ENCODE measurements around the gene NAPA. TPM values are rescaled to one million over a fixed set of nuclear protein-coding genes. Genes with fewer than 3 reads are reported as not detected.

The NAPA gene
- total RNA-seq, 4 donors from 2014 or later: 95.9 to 134 (median 112) TPM

DNA sequence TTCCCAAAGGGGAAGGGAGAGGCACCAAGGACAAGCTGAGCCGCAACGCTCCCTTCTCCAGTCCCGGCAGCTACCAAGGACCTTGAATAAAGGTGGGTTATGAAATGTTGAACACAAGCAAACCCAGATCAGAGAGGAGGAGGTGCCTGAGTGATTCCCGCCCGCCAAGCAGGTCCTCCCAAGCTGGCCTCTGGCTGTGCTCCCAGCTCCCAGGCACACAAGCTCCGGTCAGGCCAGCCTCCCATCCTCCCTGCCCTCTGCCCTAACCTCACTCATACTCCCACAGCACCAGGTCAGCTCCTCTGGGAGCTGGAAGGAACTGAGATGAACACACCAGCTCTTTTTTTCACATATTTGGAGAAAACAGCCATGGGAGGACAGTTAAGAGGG, 3.7 kb downstream of the NAPA start:
- no peak for TF ChIP-seq CTCF (IDR thresholded peaks at IDR 0.05)
- TF ChIP-seq POLR2A (IDR thresholded peaks at IDR 0.05): no peak
- no peak for TF ChIP-seq POLR2AphosphoS5 (IDR thresholded peaks at IDR 0.05)
- TF ChIP-seq EP300 (IDR thresholded peaks at IDR 0.05): no peak
- H3K27ac ChIP-seq: peak overlapping the region in 3 of 4 donors; percentile 80 to 99 (median 98)

DNA sequence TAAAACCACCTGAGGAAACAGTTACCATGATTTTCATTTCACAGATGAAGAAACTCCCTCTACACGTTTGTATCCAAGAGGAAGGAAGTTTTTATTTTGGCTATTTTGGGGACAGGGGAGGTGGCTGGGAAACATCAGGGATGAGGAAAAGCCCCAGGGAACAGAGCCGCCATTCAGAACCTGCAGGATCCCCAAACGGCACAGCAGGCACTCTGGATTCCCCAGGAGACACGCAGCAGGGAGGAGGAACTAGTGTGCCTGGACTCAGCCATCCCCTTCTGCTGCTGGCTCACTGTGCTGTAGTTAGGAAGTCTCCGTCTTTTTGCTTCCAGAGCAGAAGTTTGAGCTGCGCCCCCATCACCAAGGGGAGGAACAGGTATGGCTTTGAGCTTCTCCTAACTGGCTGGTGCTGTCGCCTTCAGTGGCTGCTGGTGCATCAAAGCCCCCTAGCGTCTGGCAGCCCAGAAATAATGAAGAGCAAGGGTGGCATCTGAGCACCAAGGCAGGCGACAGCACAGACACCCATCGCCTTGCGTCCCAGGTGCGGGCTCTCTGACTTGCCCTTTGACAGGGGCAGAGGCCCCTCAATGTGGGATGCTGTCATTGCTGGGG, 4.2 kb downstream of the NAPA start:
- peaks cover 7 to 85% (median 63%) of the 10 kb centered on the region in 3 donors for H3K4me1 ChIP-seq
- no peaks in the 10 kb centered on the region for H3K9me3 ChIP-seq
- H3K36me3 ChIP-seq: peaks cover 0 to 11% of the 10 kb centered on the region in 2 donors
- no peak for ATAC-seq
- WGBS, 2 donors (ENCODE audit: low coverage in 1 of 2): 27 to 34% methylated on average over 3 to 6 of the region's 12 CpGs
- no peaks in the 10 kb centered on the region for H3K27me3 ChIP-seq
- peak overlapping the region; percentile 7 to 99 (median 89) for H3K27ac ChIP-seq
- H3K4me3 ChIP-seq: peak overlapping the region in 1 of 2 donors; percentile 22
- TF ChIP-seq EP300 (IDR thresholded peaks at IDR 0.05): no peak
- no peak for TF ChIP-seq CTCF (IDR thresholded peaks at IDR 0.05)
- TF ChIP-seq POLR2A (IDR thresholded peaks at IDR 0.05): no peak
- no peak for TF ChIP-seq POLR2AphosphoS5 (IDR thresholded peaks at IDR 0.05)

More for the DNA sequence above, 3.7 kb downstream of the NAPA start:
- peaks cover 0 to 7% of the 10 kb centered on the region in 2 donors for H3K36me3 ChIP-seq
- H3K4me1 ChIP-seq: peaks cover 7 to 88% (median 63%) of the 10 kb centered on the region in 3 donors
- H3K27me3 ChIP-seq: no peaks in the 10 kb centered on the region
- WGBS, 2 donors (ENCODE audit: low coverage in 1 of 2): 46% methylated on average over 3 of the region's 6 CpGs; no CpG with 5 or more reads in 1 of the 2 donors
- no peaks in the 10 kb centered on the region for H3K9me3 ChIP-seq
- H3K4me3 ChIP-seq: peak overlapping the region in 1 of 2 donors; percentile 22
- no peak for ATAC-seq

GRCh38 chr19:47509973-47510372, 4.9 kb downstream of the NAPA start:
- no CpG with 5 or more reads among the region's 8 CpGs for WGBS, 2 donors (ENCODE audit: low coverage in 1 of 2)
- TF ChIP-seq POLR2A (IDR thresholded peaks at IDR 0.05) (no peak), POLR2AphosphoS5 (IDR thresholded peaks at IDR 0.05) (peak; percentile 63)
- Histone ChIP-seq H3K4me3 (no peak overlapping the region), H3K27ac (peak overlapping the region; percentile 7 to 99 (median 89)), H3K9me3 (no peaks in the 10 kb centered on the region), H3K36me3 (peaks cover 0 to 17% of the 10 kb centered on the region in 2 donors), H3K4me1 (peaks cover 7 to 84% (median 63%) of the 10 kb centered on the region in 3 donors), H3K27me3 (no peaks in the 10 kb centered on the region)
- ATAC-seq: no peak

DNA sequence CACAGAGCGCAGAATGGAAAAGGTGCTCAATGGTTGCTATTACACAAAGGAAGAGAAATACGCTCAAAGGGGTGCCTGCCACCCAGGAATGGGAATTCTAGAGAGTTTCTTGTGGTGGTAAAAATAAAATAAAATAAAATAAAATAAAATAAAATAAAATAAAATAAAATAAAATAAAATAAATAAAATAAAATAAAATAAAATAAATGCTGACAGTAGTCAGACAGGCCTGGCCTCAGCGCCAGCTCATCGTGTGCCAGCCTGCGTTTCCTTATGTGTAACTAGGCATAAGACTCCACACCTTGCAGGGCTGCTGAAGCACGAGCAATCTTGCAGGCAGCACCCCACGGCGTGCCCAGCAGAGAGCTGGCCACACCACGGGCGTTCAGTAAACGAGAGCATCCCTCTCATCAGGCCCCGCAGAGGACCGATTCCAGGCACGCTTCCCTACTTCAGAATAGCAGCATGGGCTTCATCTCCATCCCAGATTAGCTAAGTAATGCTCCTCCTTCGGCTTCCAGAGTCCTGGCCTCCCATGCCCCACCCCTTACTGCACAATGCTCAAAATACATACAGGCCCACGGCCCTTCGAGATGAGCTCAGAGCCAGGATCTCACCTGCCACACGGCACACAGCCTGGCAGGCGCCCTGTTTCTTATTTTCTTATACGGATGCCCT, 5.6 kb downstream of the NAPA start:
- Histone ChIP-seq H3K27me3 (no peaks in the 10 kb centered on the region), H3K4me3 (no peak overlapping the region), H3K27ac (peak overlapping the region in 3 of 4 donors; percentile 80 to 99 (median 98)), H3K9me3 (no peaks in the 10 kb centered on the region), H3K36me3 (peaks cover 0 to 17% of the 10 kb centered on the region in 2 donors), H3K4me1 (peaks cover 7 to 84% (median 63%) of the 10 kb centered on the region in 3 donors)
- TF ChIP-seq POLR2AphosphoS5 (IDR thresholded peaks at IDR 0.05) (no peak), POLR2A (IDR thresholded peaks at IDR 0.05) (no peak), EP300 (IDR thresholded peaks at IDR 0.05) (no peak)
- WGBS, 2 donors (ENCODE audit: low coverage in 1 of 2): 78 to 85% methylated on average over 4 to 16 of the region's 20 CpGs
- no peak for ATAC-seq

DNA sequence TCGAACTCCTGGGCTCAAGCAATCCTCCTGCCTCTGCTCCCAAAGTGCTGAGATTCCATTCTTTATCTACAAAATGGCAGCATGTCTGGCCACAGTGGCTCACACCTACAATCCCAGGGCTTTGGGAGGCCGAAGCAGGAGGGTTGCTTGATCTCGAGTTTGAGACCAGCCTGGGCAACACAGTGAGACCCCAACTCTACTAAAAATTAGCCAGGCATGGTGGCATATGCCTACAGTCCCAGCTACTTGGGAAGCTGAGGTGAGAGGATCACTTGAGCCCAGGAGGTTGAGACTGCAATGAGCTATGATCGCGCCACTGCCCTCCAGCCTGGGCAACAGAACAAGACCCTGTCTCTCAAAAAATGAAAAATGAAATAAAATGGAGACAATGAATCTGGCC, 6.1 kb downstream of the NAPA start:
- Histone ChIP-seq H3K4me1 (peaks cover 7 to 79% (median 63%) of the 10 kb centered on the region in 3 donors), H3K9me3 (no peaks in the 10 kb centered on the region), H3K27me3 (no peaks in the 10 kb centered on the region), H3K4me3 (no peak overlapping the region), H3K36me3 (peaks cover 0 to 21% of the 10 kb centered on the region in 2 donors), H3K27ac (peak overlapping the region in 3 of 4 donors; percentile 38 to 99 (median 59))
- WGBS, 2 donors (ENCODE audit: low coverage in 1 of 2): 83 to 93% methylated on average over 2 of the region's 5 CpGs
- TF ChIP-seq POLR2AphosphoS5 (IDR thresholded peaks at IDR 0.05) (no peak), POLR2A (IDR thresholded peaks at IDR 0.05) (no peak), CTCF (IDR thresholded peaks at IDR 0.05) (no peak), EP300 (IDR thresholded peaks at IDR 0.05) (no peak)
- no peak for ATAC-seq

All from gastroesophageal sphincter (tissue), 4 donors.